Right lobe of liver (tissue), 4 donors: ENCODE results near the gene SNAPC1.

ENCODE experiments used
- POLR2A ChIP-seq: fragments of 450-650 bp; IDR thresholded peaks from one replicate; pipeline ENCODE4 v1.6.1; 2017; ENCODE audit warnings: antibody characterized with exemption, mild to moderate bottlenecking
- TF ChIP-seq, protein P1 (sequence below), 4 donors: fragments of 200-600 bp in 3 of 4; fragments of 450-650 bp in 1 of 4; IDR thresholded peaks; one replicate each; pipeline versions ENCODE4 v1.5.1 to v1.8.0; 2016 to 2022; ENCODE audit warnings: antibody characterized with exemption in 4 of 4, mild to moderate bottlenecking in 2 of 4
- donor health status: DM: no; HTN: no; CAD: no.
- donor health status: DM: no; HTN: no; CAD: no.
- donor health status: DM: no; HTN: yes; CAD: no.

DNA sequence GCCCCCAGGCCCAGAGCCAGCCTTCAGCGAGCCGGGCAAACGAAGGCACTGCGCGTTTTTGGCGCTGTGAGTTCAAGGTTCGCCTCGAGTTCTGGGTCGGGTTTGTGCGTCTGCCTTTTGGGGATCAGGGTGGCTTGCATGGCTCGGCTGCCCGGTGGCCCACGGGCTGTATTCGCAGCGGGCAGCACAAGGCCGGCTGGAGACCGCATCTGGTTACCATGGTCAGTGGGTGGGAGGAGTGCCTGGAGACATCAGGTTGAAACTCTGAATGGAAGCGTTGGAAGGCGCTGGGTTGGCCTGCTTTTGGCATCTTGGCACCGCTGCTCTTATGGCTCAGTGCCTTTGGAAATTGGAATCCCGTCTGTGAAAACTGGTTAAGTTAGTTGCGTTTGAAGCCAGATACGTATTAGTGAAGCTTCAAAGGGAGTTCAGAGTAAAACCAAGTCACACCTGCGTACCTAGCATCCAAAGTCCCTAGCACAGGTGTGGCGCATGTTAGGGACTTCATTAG lies 50.9 kb downstream of the SNAPC1 start:
- TF ChIP-seq, protein P1, sequence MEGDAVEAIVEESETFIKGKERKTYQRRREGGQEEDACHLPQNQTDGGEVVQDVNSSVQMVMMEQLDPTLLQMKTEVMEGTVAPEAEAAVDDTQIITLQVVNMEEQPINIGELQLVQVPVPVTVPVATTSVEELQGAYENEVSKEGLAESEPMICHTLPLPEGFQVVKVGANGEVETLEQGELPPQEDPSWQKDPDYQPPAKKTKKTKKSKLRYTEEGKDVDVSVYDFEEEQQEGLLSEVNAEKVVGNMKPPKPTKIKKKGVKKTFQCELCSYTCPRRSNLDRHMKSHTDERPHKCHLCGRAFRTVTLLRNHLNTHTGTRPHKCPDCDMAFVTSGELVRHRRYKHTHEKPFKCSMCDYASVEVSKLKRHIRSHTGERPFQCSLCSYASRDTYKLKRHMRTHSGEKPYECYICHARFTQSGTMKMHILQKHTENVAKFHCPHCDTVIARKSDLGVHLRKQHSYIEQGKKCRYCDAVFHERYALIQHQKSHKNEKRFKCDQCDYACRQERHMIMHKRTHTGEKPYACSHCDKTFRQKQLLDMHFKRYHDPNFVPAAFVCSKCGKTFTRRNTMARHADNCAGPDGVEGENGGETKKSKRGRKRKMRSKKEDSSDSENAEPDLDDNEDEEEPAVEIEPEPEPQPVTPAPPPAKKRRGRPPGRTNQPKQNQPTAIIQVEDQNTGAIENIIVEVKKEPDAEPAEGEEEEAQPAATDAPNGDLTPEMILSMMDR (IDR thresholded peaks at IDR 0.05): no peak
- no peak for TF ChIP-seq POLR2A
